ENCODE data around the gene USP31. TPM values are rescaled to one million over a fixed set of nuclear protein-coding genes. Genes with fewer than 3 reads are reported as not detected.

USP31 gene
- total and polyA plus RNA-seq, 2 experiments from 2014 or later = 3.3 to 6.4 TPM

- Histone ChIP-seq H3K4me2 (no peak overlapping the region), H3K9me2 (replicated peaks; ENCODE audit: insufficient read depth) (no peaks in the 10 kb centered on the region), H4K20me1 (ENCODE audit: insufficient read depth, poor library complexity, severe bottlenecking) (no peaks in the 10 kb centered on the region), H3K4me3 (no peak overlapping the region), H3K4me1 (ENCODE audit: insufficient read depth) (no peaks in the 10 kb centered on the region), H3K9me3 (ENCODE audit: low read depth) (no peaks in the 10 kb centered on the region), H3K27ac (no peak overlapping the region), H2AFZ (no peak overlapping the region), H3K79me2 (no peaks in the 10 kb centered on the region), H3K36me3 (replicated peaks; ENCODE audit: insufficient read depth, low read depth) (no peaks in the 10 kb centered on the region), H3K27me3 (no peaks in the 10 kb centered on the region)
- WGBS (ENCODE audit: low lambda C conversion rate, missing lambda C conversion rate) = 94% methylated on average over 3 of the region's 3 CpGs
- DNase-seq (ENCODE audit: low spot score) = no peak
- no peak for TF ChIP-seq CTCF (IDR thresholded peaks at IDR 0.05; ENCODE audit: poor library complexity)
- no peak for TF ChIP-seq EZH2 (IDR thresholded peaks at IDR 0.05; ENCODE audit: borderline replicate concordance)
- no peak for TF ChIP-seq EZH2phosphoT487 (IDR thresholded peaks at IDR 0.05; ENCODE audit: low read depth, severe bottlenecking, unreplicated experiment)
These were observed 63.3 kb downstream of the USP31 start for GRCh38 chr16:23085949-23086348.

GRCh38 chr16:23082161-23082788, 67.0 kb downstream of the USP31 start:
- TF ChIP-seq EZH2 (IDR thresholded peaks at IDR 0.05; ENCODE audit: borderline replicate concordance) (no peak), EZH2phosphoT487 (IDR thresholded peaks at IDR 0.05; ENCODE audit: low read depth, severe bottlenecking, unreplicated experiment) (no peak), CTCF (IDR thresholded peaks at IDR 0.05; ENCODE audit: poor library complexity) (no peak)
- Histone ChIP-seq H3K9me3 (ENCODE audit: low read depth) (no peaks in the 10 kb centered on the region), H3K27me3 (no peaks in the 10 kb centered on the region), H3K4me3 (no peak overlapping the region), H3K4me1 (ENCODE audit: insufficient read depth) (no peaks in the 10 kb centered on the region), H3K79me2 (no peaks in the 10 kb centered on the region), H3K36me3 (replicated peaks; ENCODE audit: insufficient read depth, low read depth) (no peaks in the 10 kb centered on the region), H3K27ac (peak overlapping the region; percentile 35), H2AFZ (no peak overlapping the region), H3K9me2 (replicated peaks; ENCODE audit: insufficient read depth) (no peaks in the 10 kb centered on the region), H4K20me1 (ENCODE audit: insufficient read depth, poor library complexity, severe bottlenecking) (no peaks in the 10 kb centered on the region), H3K4me2 (no peak overlapping the region)
- no peak for DNase-seq (ENCODE audit: low spot score)
- 81% methylated on average over 9 of the region's 9 CpGs for WGBS (ENCODE audit: low lambda C conversion rate, missing lambda C conversion rate)

GRCh38 chr16:23081675-23082119, 67.6 kb downstream of the USP31 start:
- H3K27me3 ChIP-seq = no peaks in the 10 kb centered on the region
- no peak overlapping the region for H2AFZ ChIP-seq
- no peaks in the 10 kb centered on the region for H3K4me1 ChIP-seq (ENCODE audit: insufficient read depth)
- peak overlapping the region; percentile 35 for H3K27ac ChIP-seq
- no peaks in the 10 kb centered on the region for H4K20me1 ChIP-seq (ENCODE audit: insufficient read depth, poor library complexity, severe bottlenecking)
- no peaks in the 10 kb centered on the region for H3K79me2 ChIP-seq
- DNase-seq (ENCODE audit: low spot score) = peak; percentile 20
- no peak overlapping the region for H3K4me2 ChIP-seq
- no peak overlapping the region for H3K4me3 ChIP-seq
- H3K36me3 ChIP-seq (replicated peaks; ENCODE audit: insufficient read depth, low read depth) = no peaks in the 10 kb centered on the region
- H3K9me3 ChIP-seq (ENCODE audit: low read depth) = no peaks in the 10 kb centered on the region
- H3K9me2 ChIP-seq (replicated peaks; ENCODE audit: insufficient read depth) = no peaks in the 10 kb centered on the region
- TF ChIP-seq CTCF (IDR thresholded peaks at IDR 0.05; ENCODE audit: poor library complexity) (no peak), EZH2phosphoT487 (IDR thresholded peaks at IDR 0.05; ENCODE audit: low read depth, severe bottlenecking, unreplicated experiment) (no peak), EZH2 (IDR thresholded peaks at IDR 0.05; ENCODE audit: borderline replicate concordance) (no peak)
- whole genome bisulfite sequencing (ENCODE audit: low lambda C conversion rate, missing lambda C conversion rate) = 72% methylated on average over 6 of the region's 6 CpGs

Measured in hepatocyte (in vitro differentiated cells).